K562 (cell line): ENCODE data around the gene DESI1. TPM values are rescaled to one million over a fixed set of nuclear protein-coding genes. Genes with fewer than 3 reads are reported as not detected.

Experiments used
- ATF7 ChIP-seq: fragments of 450-650 bp; IDR thresholded peaks from 2 replicates; pipeline ENCODE4 v1.7.1; 2014; ENCODE audit warnings: mild to moderate bottlenecking, moderate library complexity
- C11orf30 ChIP-seq: fragments of 450-650 bp; IDR thresholded peaks from 2 replicates; pipeline ENCODE4 v1.6.1; 2016; ENCODE audit warnings: low read depth, mild to moderate bottlenecking
- CBX1 ChIP-seq: sonication (generic); IDR thresholded peaks from 2 replicates; pipeline ENCODE4 v1.6.1; 2016; ENCODE audit warnings: antibody characterized with exemption, low read depth, mild to moderate bottlenecking
- DLX4 ChIP-seq: fragments of 250-450 bp; sonication (Bioruptor Pico); IDR thresholded peaks from 2 replicates; pipeline ENCODE4 v1.6.1; 2021; ENCODE audit warnings: mild to moderate bottlenecking
- ELF4 ChIP-seq: fragments of 450-650 bp; formaldehyde crosslinking; IDR thresholded peaks from 2 replicates; pipeline ENCODE4 v1.4.0; 2022; ENCODE audit warnings: missing genetic modification characterization
- EP400 ChIP-seq: fragments of 450-650 bp; IDR thresholded peaks from 2 replicates; pipeline ENCODE4 v1.6.1; 2017; ENCODE audit warnings: antibody characterized with exemption, mild to moderate bottlenecking, moderate library complexity
- FOXA3 ChIP-seq, 2 experiments: fragments of 450-650 bp in 1 of 2; sonication (generic) in 1 of 2; formaldehyde crosslinking; IDR thresholded peaks in 1 of 2; conservative IDR thresholded peaks in 1 of 2; 2 replicates each; pipeline versions ENCODE4 v1.4.0 to v1.8.0; 2020 to 2022; ENCODE audit warnings: mild to moderate bottlenecking in 2 of 2, missing genetic modification reagents in 1 of 2
- HLTF ChIP-seq: fragments of 450-650 bp; IDR thresholded peaks from 2 replicates; pipeline ENCODE4 v1.6.1; 2016
- HNRNPH1 ChIP-seq: fragments of 200-400 bp; formaldehyde crosslinking; optimal IDR thresholded peaks from 2 replicates; pipeline ENCODE3; 2017; ENCODE audit warnings: low read depth, mild to moderate bottlenecking, low read length, moderate library complexity
- HOXB6 ChIP-seq: fragments of 250-450 bp; sonication (Bioruptor Pico); IDR thresholded peaks from 2 replicates; pipeline ENCODE4 v1.5.1; 2022; ENCODE audit warnings: mild to moderate bottlenecking, borderline replicate concordance
- JUND ChIP-seq, 2 experiments: IDR thresholded peaks; 2 replicates in 1 of 2; 3 replicates in 1 of 2; pipeline ENCODE4 v1.6.1; 2011; ENCODE audit warnings: borderline replicate concordance in 2 of 2, low read depth in 2 of 2, low read length in 2 of 2, improper control_type of control experiment in 1 of 2, missing biosample characterization in 1 of 2, missing genetic modification characterization in 1 of 2, missing genetic modification reagents in 1 of 2
- KDM1A ChIP-seq, 2 experiments: fragments of 450-650 bp; IDR thresholded peaks; 2 replicates each; pipeline ENCODE4 v1.6.1; 2016; ENCODE audit warnings: mild to moderate bottlenecking in 2 of 2
- LEF1 ChIP-seq: fragments of 450-650 bp; IDR thresholded peaks from 2 replicates; pipeline ENCODE4 v1.6.1; 2016; ENCODE audit warnings: mild to moderate bottlenecking
- MAFK ChIP-seq: IDR thresholded peaks from 2 replicates; pipeline ENCODE4 v1.6.1; 2011; ENCODE audit warnings: low read length, improper control_type of control experiment
- NCOR1 ChIP-seq: fragments of 450-650 bp; IDR thresholded peaks from 2 replicates; pipeline ENCODE4 v1.6.1; 2016; ENCODE audit warnings: mild to moderate bottlenecking, moderate library complexity
- NELFE ChIP-seq: IDR thresholded peaks from 2 replicates; pipeline ENCODE4 v1.6.1; 2011; ENCODE audit warnings: mild to moderate bottlenecking; ENCODE audit not compliant: insufficient read depth, insufficient read length
- PRMT5 ChIP-seq: sonication (generic); formaldehyde crosslinking; IDR thresholded peaks from 2 replicates; pipeline ENCODE4 v1.5.0; 2020; ENCODE audit warnings: missing genetic modification reagents
- PTTG1 ChIP-seq: fragments of 450-650 bp; IDR thresholded peaks from 2 replicates; pipeline ENCODE4 v1.6.1; 2016; ENCODE audit warnings: low read depth, mild to moderate bottlenecking, missing genetic modification characterization, missing compliant biosample characterization
- SMARCC2 ChIP-seq: fragments of 450-650 bp; IDR thresholded peaks from 2 replicates; pipeline ENCODE4 v1.6.1; 2017; ENCODE audit warnings: antibody characterized with exemption, moderate library complexity, mild to moderate bottlenecking, low read depth
- STAT5B ChIP-seq: fragments of 250-450 bp; sonication (Bioruptor Pico); IDR thresholded peaks from 2 replicates; pipeline ENCODE4 v1.8.0; 2021; ENCODE audit warnings: mild to moderate bottlenecking, inconsistent platforms
- ZNF592 ChIP-seq: fragments of 450-650 bp; IDR thresholded peaks from 2 replicates; pipeline ENCODE4 v1.6.1; 2017; ENCODE audit warnings: antibody characterized with exemption, mild to moderate bottlenecking
- polyA plus RNA-seq, 8 experiments: library from polyadenylated mRNA; depleted of rRNA in 4 of 8; stranded (reverse) in 5 of 8; unstranded in 3 of 8; fragments of >200 nt; fragmentation: Nextera tagmentation in 2 of 8; fragmentation: Illumina TruSeq in 1 of 8; extraction: Ambion mirVana in 2 of 8; extraction: Trizol in 1 of 8; gene quantifications; 2 replicates each; pipeline versions ENCODE4 v1.2.1 to v1.2.3, GENCODE V29; 2011 to 2014; ENCODE audit warnings: inconsistent platforms in 1 of 8, missing spikeins in 1 of 8
- total RNA-seq, 7 experiments: library from RNA; depleted of rRNA in 6 of 7; stranded (reverse); fragments of >200 nt in 6 of 7; fragmentation: Illumina TruSeq in 2 of 7; extraction: Trizol in 2 of 7; gene quantifications; 2 replicates each; pipeline versions ENCODE4 v1.2.1 to v1.2.3, GENCODE V29; 2011 to 2021; ENCODE audit warnings: low replicate concordance in 1 of 7
- TF ChIP-seq, protein P1 (sequence below): fragments of 450-650 bp; formaldehyde crosslinking; IDR thresholded peaks from 2 replicates; pipeline ENCODE4 v1.4.0; 2020; ENCODE audit warnings: mild to moderate bottlenecking, moderate library complexity

DESI1 gene
- total and polyA plus RNA-seq, 9 of the 15 experiments (the other 6 are each of a cell fraction or from before 2014, with no cell fraction given): 7.2 to 45.9 (median 29.8) TPM

DNA sequence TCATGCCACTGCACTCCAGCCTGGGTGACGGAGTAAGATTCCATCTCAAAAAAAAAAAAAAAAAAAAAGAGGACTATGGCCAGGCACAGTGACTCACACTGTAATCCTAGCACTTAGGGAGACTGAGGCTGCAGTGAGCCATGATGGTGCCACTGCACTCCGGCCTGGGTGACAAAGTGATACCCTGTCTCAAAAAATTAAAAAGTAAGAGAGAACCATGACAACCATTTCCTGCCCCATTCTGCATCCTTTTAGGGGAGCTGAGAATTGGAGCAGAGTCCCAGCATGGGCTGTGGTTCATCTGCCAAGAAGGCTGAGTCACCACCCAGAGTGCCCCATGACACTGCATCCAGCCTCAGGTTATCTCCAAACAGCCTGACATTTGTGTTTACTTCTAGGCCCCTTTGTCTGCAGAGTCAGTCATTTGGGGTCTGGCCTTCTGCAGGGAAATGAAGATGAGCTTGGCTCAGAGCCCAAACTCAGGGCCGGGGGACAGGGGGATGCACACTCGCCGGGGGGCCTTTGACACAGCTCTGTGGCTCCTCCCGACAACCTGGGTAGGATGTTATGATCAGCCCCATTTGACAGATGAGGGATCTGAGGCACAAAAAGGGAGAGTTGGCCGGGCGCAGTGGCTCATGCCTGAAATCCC lies 55.3 kb downstream of the DESI1 start (continued):
- TF ChIP-seq, protein P1, sequence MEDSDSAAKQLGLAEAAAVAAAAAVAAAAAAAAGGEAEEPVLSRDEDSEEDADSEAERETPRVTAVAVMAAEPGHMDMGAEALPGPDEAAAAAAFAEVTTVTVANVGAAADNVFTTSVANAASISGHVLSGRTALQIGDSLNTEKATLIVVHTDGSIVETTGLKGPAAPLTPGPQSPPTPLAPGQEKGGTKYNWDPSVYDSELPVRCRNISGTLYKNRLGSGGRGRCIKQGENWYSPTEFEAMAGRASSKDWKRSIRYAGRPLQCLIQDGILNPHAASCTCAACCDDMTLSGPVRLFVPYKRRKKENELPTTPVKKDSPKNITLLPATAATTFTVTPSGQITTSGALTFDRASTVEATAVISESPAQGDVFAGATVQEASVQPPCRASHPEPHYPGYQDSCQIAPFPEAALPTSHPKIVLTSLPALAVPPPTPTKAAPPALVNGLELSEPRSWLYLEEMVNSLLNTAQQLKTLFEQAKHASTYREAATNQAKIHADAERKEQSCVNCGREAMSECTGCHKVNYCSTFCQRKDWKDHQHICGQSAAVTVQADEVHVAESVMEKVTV (CRISPR knock-in tag): no peak
- peak in 1 of 2 experiments; percentile 69; a peak in 1 of 4 replicates for TF ChIP-seq FOXA3 (CRISPR knock-in tag; conservative IDR thresholded peaks at IDR 0.05 in 1 of 2, IDR thresholded peaks at IDR 0.05 in 1 of 2)
- TF ChIP-seq ATF7: 0 out of 2 replicates have a peak, but pooled peaks have one; percentile 31
- TF ChIP-seq SMARCC2: peak; percentile 84
- no peak for TF ChIP-seq DLX4
- TF ChIP-seq HNRNPH1: no peak
- TF ChIP-seq STAT5B (CRISPR knock-in tag): no peak
- TF ChIP-seq CBX1: no peak
- no peak for TF ChIP-seq PTTG1 (tag)
- no peak for TF ChIP-seq HOXB6 (CRISPR knock-in tag)
- no peak for TF ChIP-seq NELFE
- TF ChIP-seq ZNF592: peak; percentile 79
- peak; percentile 57 for TF ChIP-seq EP400
- TF ChIP-seq LEF1: peak; percentile 46; the same call in 1 of the 2 replicates
- TF ChIP-seq HLTF: no peak
- TF ChIP-seq PRMT5: no peak
- peak; percentile 91 for TF ChIP-seq JUND (IDR thresholded peaks at IDR 0.05; ENCODE audit: borderline replicate concordance, low read depth, low read length)
- TF ChIP-seq JUND (tag; IDR thresholded peaks at IDR 0.05; ENCODE audit: borderline replicate concordance, low read depth, low read length): peak; percentile 91; the same call in 2 of the 3 replicates
- TF ChIP-seq MAFK: peak; percentile 82
- TF ChIP-seq ELF4: no peak
- peak; percentile 68 to 83; a peak in 3 of 4 replicates for TF ChIP-seq KDM1A (IDR thresholded peaks at IDR 0.05)
- TF ChIP-seq C11orf30: peak; percentile 93
- peak; percentile 61 for TF ChIP-seq NCOR1
